GM21576 (cell line): ENCODE data around the gene LRRC43.
"Not testable (repeated sequence)": the region's sequence is repeated elsewhere in the genome, so short reads cannot be mapped to it uniquely, and the experiment has no call there.

Experiments
- ATAC-seq: cut with Tn5 transposase; IDR thresholded peaks from one replicate; pipeline ENCODE4 v1.9.1; 2021; ENCODE audit warnings: mild to moderate bottlenecking, moderate library complexity; ENCODE audit not compliant: unreplicated experiment

LRRC43 gene

GRCh38 chr12:122152754-122153153 lies 30.2 kb upstream of the LRRC43 start:
- no peak for ATAC-seq

GRCh38 chr12:122155705-122156104 lies 27.2 kb upstream of the LRRC43 start:
- no peak for ATAC-seq

- no peak for ATAC-seq
These were observed 24.1 kb upstream of the LRRC43 start for GRCh38 chr12:122158700-122159285.

DNA sequence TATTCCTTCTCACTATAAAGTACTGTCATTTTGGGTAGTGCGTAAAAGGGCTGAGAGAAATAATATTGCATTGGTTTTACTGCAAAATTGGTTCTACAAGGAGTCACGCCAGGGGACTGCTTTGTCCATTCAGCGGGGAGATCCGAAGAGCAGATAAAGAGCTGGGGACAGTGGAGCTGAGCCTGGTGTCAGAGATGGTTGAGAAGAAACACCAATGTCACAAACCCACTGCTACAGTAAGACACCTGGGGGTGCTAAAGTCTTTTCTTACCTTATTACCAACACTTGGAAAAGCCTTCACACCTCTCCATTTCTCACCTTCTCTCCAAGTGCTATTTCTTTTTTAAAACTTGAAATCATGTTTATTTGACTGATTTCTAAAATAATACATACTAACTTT lies 23.0 kb upstream of the LRRC43 start:
- ATAC-seq, result no peak

DNA sequence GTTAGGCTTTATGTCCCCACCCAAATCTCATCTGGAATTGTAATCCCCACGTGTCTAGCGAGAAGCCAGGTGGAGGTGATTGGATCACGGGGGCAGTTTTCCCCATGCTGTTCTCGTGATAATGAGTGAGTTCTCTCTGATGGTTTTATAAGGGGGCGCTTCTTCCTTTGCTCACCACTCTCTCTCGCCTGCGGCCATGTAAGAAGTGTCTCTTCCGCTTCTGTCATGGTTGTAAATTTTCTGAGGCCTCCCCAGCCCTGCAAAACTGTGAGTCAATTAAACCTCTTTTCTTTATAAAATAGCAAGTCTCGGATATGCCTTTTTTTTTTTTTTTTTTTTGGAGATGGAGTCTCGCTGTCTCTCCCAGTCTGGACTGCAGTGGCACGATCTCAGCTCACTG lies 22.2 kb upstream of the LRRC43 start:
- no peak for ATAC-seq

DNA sequence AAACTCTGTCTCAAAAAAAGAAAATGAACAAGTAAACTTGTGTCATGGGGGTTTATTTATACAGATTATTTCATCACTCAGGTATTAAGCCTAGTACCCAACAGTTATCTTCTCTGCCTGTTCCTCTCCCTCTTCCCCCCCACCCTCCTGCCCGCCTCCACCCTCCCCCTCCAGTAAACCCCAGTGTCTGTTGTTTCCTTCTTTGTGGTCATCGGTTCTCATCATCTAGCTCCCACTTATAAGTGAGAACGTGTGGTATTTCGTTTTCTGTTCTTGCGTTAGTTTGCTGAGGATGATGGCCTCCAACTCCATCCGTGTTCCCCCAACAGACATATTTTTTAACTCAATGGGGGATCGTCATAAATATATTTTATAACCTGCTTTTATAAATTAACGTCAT lies 21.2 kb upstream of the LRRC43 start:
- no peak for ATAC-seq

GRCh38 chr12:122162976-122163375 lies 19.9 kb upstream of the LRRC43 start:
- no peak for ATAC-seq

GRCh38 chr12:122166422-122167349 lies 16.2 kb upstream of the LRRC43 start:
- ATAC-seq, result peak; percentile 72

GRCh38 chr12:122167356-122167925 lies 15.5 kb upstream of the LRRC43 start:
- no peak for ATAC-seq

DNA sequence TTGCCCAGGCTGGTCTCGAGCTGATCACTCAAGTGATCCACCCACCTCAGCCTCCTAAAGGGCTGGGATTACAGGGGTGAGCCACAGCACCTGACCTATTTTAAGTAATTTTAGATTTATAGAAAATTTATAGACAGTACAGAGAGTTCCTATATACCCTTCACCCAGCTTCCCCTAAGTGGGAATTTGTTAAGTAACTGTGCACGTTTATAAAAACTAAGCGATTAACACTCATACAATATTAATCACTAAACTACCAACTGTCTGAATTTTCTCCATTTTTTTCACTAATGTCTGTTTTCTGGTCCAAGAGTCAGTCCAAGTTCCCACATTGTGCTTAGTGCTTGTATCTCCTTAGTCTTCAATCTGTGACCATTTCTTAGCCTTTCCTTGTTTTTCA lies 14.4 kb upstream of the LRRC43 start:
- no peak for ATAC-seq

- no peak for ATAC-seq
These were observed 11.5 kb upstream of the LRRC43 start for GRCh38 chr12:122171399-122171798.

- ATAC-seq, result no peak
These were observed 10.5 kb upstream of the LRRC43 start for GRCh38 chr12:122172262-122172939.

DNA sequence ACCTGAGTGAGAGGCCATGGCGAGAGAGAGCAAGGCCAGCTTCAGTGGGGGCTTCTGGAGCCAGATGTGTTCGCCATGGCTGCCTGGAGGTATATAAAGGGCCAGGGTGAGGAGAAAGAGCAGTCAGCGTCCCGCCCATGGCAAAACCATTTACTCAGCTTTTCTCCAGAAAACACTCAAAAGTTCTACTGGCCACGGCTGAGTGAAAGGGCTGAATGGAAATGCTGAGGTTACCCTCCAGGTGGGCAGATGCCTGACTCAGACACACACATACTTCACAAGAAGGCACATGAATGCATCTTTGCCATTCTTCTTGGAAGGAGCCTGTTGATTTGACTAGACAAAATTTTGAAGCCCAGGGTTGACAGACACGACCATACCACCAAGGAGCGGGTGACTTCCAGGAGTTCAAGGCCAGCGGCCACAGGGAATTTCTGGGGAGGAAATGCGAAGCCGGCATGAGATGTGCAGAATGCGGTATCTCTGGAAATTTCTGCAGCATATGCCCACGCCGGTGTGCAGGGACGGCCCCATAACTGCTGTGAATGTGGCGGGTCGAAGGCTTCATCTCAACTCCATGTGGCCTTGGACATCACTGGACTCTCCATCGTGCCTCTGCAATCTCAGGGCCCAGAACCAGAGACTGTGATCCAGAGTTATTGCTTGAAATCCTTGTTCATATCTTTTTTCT lies 8.6 kb upstream of the LRRC43 start, which contains the start of gene IL31:
Gene IL31 (minus strand): TSS at position 67 of the 691 bp plus-strand sequence. CDS start 49 bp downstream, at position 18.
- ATAC-seq, result no peak

- not testable (repeated sequence) for ATAC-seq
These were observed 6.5 kb upstream of the LRRC43 start for GRCh38 chr12:122176473-122176872.

GRCh38 chr12:122183588-122183940 lies 641 bp downstream of the LRRC43 start:
- ATAC-seq, result no peak

DNA sequence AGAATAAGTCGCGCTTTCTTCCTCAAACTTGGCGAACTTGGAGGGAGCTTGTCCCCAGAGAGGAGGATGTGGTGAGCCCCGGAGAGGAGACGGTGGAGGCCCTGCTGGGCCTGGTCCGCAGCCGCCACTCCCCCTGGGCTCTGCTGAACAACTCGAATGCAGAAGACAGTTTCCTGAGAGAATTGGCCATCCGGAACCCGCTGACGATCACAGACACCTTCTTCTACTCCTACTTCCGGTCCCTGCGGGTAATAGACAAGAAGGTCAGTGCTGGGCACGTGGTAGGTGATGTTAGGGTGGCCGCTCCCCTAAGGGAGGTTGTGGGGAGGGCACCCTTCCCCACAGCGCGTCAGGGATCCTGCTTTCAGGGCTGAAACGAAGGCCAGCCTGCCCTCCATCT lies 1.6 kb downstream of the LRRC43 start:
- no peak for ATAC-seq

DNA sequence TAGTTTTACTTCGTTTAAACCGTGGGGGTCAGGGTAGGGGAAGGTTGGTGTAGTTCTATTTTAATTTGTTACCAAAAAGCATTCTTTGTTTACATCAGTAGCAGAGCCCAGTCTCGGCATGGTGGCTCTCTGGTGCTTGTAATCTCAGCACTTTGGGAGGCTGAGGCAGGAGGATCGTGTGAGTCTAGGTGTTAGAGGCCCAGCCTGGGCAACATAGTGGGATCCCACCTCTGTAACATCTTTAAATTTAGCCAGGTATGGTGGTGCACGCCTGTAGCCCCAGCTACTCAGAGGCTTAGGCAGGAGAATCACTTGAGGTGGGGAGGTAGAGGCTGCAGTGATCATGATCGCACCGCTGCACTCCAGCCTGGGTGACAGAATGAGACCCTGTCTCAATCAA lies 2.2 kb downstream of the LRRC43 start:
- ATAC-seq, result no peak

DNA sequence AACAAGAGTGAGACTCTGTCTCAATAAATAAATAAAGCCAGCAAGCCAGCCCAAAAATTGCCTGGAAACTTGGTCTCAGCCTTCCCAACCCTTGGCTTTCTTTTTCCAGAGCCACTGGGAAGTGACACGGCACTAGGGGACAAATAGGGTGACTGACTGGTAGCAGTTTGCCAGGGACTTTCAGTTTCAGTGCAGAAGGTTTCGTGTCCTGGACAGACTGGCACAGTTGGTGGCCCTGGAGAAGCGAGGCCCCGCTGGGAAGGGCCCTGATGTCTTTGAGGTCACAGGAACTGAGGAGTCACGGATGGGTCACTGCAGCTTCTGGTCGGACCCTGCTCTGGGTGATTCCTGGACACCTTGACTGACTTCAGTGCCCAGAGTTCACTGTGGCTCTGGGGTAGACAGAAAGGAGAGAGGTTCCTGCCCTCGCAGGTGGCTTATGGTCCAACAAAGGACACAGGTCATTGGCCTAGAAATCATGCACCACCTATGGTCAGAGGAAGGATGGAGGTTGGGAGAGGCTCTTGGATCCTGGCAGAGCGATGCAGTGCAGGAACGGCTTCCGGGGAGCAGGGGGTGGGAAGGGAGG lies 2.7 kb downstream of the LRRC43 start:
- no peak for ATAC-seq

- no peak for ATAC-seq
These were observed 4.5 kb downstream of the LRRC43 start for GRCh38 chr12:122187466-122187865.
